Ureter (tissue), 1 donor: ENCODE data around the gene CLTA. TPM values are rescaled to one million over a fixed set of nuclear protein-coding genes. Genes with fewer than 3 reads are reported as not detected.

Experiments
- DNase-seq: peaks from one replicate; pipeline ENCODE4 v3.0.0-alpha.2; 2020; ENCODE audit warnings: low spot score
- total RNA-seq: library from RNA; stranded (reverse); gene quantifications from one replicate; pipeline ENCODE4 v1.2.4, GENCODE V29; 2023
- donor health status: DM: yes; HTN: yes; CAD: no.

Gene CLTA
- total RNA-seq, result 170 TPM

DNA sequence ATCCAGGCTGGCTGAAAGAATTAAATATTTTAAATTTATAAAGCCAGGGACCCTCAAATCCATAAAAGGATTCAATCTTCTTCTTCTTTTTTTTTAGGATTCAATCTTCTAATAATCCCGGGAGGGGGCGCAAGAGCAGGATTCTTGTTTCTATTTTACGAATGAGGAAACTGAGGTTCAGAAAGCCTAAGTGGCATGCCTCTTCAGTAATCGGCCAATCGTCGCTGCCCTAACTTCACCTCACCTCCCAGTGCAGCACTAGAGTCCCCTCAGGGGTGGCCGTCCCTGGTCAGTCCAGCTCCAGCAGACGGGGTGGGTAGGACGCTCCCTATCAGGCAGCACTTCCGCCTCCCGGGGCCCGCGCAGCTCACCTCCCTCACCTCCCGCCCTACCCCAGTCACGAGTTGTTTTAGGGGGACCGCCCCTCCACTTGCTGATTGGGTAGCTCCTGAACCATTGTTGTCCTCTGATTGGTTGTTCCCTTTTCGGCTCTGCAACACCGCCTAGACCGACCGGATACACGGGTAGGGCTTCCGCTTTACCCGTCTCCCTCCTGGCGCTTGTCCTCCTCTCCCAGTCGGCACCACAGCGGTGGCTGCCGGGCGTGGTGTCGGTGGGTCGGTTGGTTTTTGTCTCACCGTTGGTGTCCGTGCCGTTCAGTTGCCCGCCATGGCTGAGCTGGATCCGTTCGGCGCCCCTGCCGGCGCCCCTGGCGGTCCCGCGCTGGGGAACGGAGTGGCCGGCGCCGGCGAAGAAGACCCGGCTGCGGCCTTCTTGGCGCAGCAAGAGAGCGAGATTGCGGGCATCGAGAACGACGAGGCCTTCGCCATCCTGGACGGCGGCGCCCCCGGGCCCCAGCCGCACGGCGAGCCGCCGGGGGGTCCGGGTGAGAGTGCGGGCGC lies at the start of gene CLTA:
Gene CLTA (plus strand): TSS at position 534 of the 902 bp plus-strand sequence. CDS start 136 bp downstream, at position 670.
- peak; percentile 98 for DNase-seq

DNA sequence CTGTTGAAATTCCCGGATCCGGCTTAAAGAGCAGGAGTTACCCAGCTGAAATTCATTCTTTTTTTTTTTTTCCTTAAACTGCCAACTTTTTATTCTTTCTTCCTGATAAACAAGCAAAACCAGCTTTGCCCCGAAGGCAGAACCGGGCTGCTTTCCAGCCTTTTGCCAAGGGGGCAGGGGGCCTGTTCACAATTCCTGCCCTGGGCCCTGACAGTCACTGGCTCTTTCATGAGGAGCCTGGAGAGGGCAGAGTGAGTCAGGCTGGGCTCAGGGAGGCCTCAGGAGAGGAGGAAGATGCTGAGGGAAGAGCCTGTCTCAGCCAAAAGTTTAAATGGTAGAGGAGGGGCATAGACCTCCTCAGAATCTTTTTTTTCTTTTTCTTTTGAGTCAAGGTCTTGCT lies 49.4 kb upstream of the CLTA start:
- DNase-seq, result no peak

GRCh38 chr9:36141761-36142160 lies 49.0 kb upstream of the CLTA start:
- DNase-seq, result no peak

DNA sequence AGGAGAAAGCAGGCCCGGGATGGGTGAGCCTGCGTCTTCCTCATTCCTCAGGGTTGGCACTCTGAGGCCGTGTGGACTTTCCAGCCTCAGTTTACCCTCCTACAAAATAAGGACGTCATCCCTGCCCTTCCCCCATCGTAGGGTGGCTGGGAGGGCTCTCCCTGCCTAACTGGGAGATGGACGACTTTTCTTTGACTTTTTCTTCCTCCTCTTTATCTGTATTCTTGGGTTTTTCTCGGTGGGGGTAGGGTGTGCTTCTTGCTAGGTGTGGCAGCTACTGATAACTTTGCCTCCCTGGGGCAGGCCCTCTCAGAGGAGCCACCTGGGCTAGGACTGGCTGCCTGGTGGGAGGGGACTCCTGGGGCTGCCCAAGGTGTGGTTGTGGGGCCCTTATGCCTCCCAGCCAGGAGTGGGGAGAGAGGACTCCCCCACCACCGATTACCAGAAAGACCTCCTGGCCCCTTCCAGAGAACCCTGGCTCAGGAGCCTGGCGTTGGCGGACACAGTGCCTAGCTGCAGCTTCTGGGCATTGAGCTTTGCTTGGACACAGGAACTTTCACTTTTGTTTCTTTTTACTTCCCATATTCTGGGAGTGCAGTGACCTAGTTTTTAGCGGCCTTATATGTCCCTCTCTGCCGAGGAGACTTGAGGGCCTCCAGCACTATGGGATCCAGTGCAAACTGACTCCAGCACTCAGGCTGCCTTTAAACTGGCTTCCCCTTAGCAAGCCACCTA lies 48.0 kb upstream of the CLTA start:
- DNase-seq, result no peak

GRCh38 chr9:36143245-36143641 lies 47.5 kb upstream of the CLTA start:
- DNase-seq, result no peak

- DNase-seq, result no peak
These were observed 46.1 kb upstream of the CLTA start for GRCh38 chr9:36144309-36145232.

GRCh38 chr9:36145970-36146369 lies 44.8 kb upstream of the CLTA start:
- DNase-seq, result no peak

- no peak for DNase-seq
These were observed 44.1 kb upstream of the CLTA start for GRCh38 chr9:36146651-36147050.

- no peak for DNase-seq
These were observed 43.1 kb upstream of the CLTA start for GRCh38 chr9:36147441-36148175.

DNA sequence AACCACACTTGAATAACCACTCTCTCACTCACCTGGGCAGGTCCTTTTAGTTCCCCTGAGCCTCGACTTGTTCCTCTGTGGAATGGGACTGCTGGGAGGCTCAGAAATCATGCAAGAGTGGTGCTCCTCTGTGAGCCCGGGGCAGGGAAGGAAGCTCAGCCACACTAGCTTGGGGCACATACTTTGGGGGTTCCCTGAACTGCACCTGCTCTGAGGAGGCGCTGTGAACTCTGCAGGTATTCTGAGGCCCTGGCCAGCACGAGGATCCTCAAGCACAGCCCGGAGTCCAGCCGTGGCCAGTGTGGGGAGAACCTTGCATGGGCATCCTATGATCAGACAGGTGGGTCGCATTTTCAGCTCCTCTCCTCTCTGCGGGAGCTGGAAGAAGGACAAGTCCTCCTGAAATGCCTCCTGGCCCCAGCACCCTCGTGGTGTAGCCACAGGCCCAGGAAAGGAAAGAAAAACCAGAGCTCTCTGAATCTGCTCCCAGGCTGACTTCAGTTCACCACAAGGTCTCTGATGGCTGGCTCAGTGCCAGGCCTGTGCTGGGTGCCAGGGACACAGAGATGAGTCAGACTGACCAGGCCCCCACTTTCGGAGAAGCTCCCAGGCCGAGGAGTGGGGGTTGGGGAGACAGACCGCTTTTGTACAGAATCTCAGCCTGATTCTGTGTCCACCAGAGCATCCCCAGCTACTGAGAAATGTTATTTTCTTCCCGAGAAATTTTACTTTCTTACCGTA lies 42.2 kb upstream of the CLTA start:
- DNase-seq, result peak; percentile 96

DNA sequence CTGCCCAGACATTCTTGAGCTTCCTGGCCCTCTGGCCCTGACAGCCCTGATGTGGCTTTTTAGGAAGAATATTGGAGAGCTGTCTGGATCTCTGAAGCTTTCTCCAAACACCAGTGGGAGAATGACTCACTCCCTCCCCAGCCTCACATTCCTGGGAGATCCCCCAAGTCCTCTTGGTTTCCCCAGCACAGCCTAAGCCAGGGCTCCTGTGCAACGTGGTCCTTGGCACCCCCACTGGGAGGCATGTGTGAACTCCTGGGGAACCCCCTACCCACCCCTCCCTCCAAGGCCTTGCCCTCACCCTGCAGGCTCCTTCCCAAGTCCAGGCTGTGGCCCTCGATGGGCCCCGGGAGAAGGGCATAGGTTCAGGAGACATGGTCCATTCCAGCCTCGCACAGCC lies 41.5 kb upstream of the CLTA start:
- no peak for DNase-seq

- no peak for DNase-seq
These were observed 40.0 kb upstream of the CLTA start for GRCh38 chr9:36150574-36151315.

DNA sequence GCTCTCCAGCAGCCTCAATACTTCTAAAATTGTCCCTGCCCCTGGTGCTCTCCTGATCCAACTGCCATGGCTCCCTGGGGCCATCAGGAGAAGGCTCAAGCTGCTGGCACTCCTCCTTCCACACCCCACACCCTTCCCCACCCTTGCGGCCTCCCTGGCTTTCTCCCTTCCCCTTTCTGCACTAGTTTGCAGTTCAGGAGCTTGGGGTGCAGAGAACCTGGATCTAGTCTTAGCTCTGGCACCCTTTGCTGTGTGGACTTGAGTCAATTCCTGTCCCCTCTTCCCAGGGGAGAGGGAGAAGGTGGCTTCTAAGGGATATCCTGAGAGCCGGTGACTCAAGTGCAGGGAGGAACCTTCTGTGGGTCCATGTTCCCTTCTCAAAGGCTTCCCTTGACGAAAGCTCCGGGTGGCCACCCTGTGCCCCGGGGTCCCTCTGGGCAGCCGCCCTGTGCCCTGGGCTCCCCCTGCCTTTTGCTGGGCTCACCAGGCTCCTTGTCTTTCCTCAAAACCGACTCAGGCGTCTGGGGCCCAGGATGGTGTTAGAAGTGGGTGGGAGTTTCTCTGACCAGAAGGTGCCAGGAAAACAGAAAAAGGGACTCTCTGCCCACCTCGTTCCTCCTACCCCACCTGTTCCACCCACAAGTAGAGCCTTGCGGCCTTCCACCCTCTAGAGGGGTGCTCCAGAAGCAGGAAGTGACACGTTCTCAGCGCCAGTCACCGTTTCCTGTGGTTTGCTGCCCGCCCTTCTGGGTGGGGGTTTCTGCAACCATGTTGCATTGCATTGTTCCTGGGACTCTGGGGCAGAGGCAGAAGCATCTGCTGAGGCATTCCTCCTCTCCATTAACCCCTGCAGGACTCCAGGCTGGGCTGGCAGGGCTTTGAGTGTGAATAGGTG lies 39.2 kb upstream of the CLTA start:
- DNase-seq, result no peak

- no peak for DNase-seq
These were observed 37.8 kb upstream of the CLTA start for GRCh38 chr9:36152741-36153438.

GRCh38 chr9:36153746-36154145 lies 37.0 kb upstream of the CLTA start:
- DNase-seq, result no peak

DNA sequence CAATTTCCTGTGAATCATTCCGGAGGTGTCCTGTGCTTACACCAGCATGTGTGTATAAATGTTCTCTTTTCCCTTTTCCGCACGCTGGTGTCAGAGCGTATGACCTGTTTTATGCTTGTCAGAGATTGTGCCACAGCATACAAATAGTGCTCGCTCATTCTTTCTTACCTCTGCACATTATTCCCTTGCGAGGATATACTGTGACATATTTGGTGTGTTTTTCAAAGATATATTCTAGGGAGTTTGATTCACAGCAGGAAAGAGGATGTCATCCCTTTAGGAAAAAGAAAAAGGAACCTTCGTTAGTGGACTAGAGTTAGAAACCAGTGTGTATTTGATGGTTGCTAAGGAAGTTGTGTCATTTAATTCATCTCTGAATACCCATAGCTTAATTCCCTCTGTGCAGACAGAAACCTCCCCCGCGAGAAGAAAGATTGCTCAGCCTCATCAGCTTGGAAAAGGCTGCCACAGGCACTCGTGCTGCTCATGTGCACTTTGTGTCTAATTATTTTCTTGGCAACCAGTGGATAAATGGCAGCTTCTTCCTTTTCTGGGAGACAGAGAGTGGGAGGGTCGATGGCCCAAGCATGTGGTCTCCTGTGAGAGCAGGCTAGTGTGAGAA lies 36.3 kb upstream of the CLTA start:
- DNase-seq, result no peak

GRCh38 chr9:36156116-36156515 lies 34.6 kb upstream of the CLTA start:
- DNase-seq, result no peak

- DNase-seq, result no peak
These were observed 32.6 kb upstream of the CLTA start for GRCh38 chr9:36158122-36158521.
